Measurements from ENCODE around the gene TMC2. TPM values are rescaled to one million over a fixed set of nuclear protein-coding genes. Genes with fewer than 3 reads are reported as not detected.
"Not testable (repeated sequence)": the region's sequence is repeated elsewhere in the genome, so short reads cannot be mapped to it uniquely, and the experiment has no call there.

Gene TMC2
- total RNA-seq, 1 donor from 2014 or later, result not detected

GRCh38 chr20:2524709-2525506 lies 11.5 kb upstream of the TMC2 start:
- peak; percentile 35 for ATAC-seq

GRCh38 chr20:2526218-2526583 lies 10.2 kb upstream of the TMC2 start:
- ATAC-seq, result not testable (repeated sequence)

- no peak for ATAC-seq
Measured at GRCh38 chr20:2527762-2528161, 8.6 kb upstream of the TMC2 start.

- ATAC-seq, result no peak
Measured at GRCh38 chr20:2528671-2529271, 7.6 kb upstream of the TMC2 start.

- no peak for ATAC-seq
Measured at GRCh38 chr20:2533118-2533517, 3.3 kb upstream of the TMC2 start.

GRCh38 chr20:2535711-2536559 lies 438 bp upstream of the TMC2 start:
- ATAC-seq, result no peak

GRCh38 chr20:2537101-2537500 lies 728 bp downstream of the TMC2 start:
- ATAC-seq, result no peak

GRCh38 chr20:2538356-2538755 lies 2.0 kb downstream of the TMC2 start:
- ATAC-seq, result no peak

- ATAC-seq, result no peak
Measured at GRCh38 chr20:2538931-2539720, 2.8 kb downstream of the TMC2 start.

GRCh38 chr20:2541940-2542339 lies 5.6 kb downstream of the TMC2 start:
- ATAC-seq, result no peak

- no peak for ATAC-seq
Measured at GRCh38 chr20:2542361-2542760, 6.0 kb downstream of the TMC2 start.

- no peak for ATAC-seq
Measured at GRCh38 chr20:2544211-2544610, 7.8 kb downstream of the TMC2 start.

GRCh38 chr20:2545594-2545993 lies 9.2 kb downstream of the TMC2 start:
- no peak for ATAC-seq

- ATAC-seq, result no peak
Measured at GRCh38 chr20:2557873-2558580, 21.7 kb downstream of the TMC2 start.

- no peak for ATAC-seq
Measured at GRCh38 chr20:2558581-2559278, 22.4 kb downstream of the TMC2 start.

- ATAC-seq, result no peak
Measured at GRCh38 chr20:2559279-2559626, 22.9 kb downstream of the TMC2 start.

- no peak for ATAC-seq
Measured at GRCh38 chr20:2559651-2560050, 23.3 kb downstream of the TMC2 start.

GRCh38 chr20:2563116-2563515 lies 26.7 kb downstream of the TMC2 start:
- no peak for ATAC-seq

GRCh38 chr20:2564406-2564805 lies 28.0 kb downstream of the TMC2 start:
- no peak for ATAC-seq

- no peak for ATAC-seq
Measured at GRCh38 chr20:2575682-2576081, 39.3 kb downstream of the TMC2 start.

- no peak for ATAC-seq
Measured at GRCh38 chr20:2576317-2576727, 39.9 kb downstream of the TMC2 start.
